ENCODE data around the gene MYADM.
"Not testable (repeated sequence)": the region's sequence is repeated elsewhere in the genome, so short reads cannot be mapped to it uniquely, and the experiment has no call there.

The MYADM gene

GRCh38 chr19:53868892-53869804 is 1.5 kb downstream of the MYADM start:
- no peak for DNase-seq

- not testable (repeated sequence) for DNase-seq
Observed at GRCh38 chr19:53869805-53870484, 2.3 kb downstream of the MYADM start.

- no peak for DNase-seq
Observed at GRCh38 chr19:53870485-53870844, 2.8 kb downstream of the MYADM start.

- DNase-seq, result no peak
Observed at GRCh38 chr19:53871454-53871853, 3.8 kb downstream of the MYADM start.

- DNase-seq, result no peak
Observed at GRCh38 chr19:53872762-53873161, 5.1 kb downstream of the MYADM start.

GRCh38 chr19:53873773-53874605 is 6.3 kb downstream of the MYADM start:
- DNase-seq, result no peak

- DNase-seq, result no peak
Observed at GRCh38 chr19:53874606-53874990, 6.9 kb downstream of the MYADM start.

GRCh38 chr19:53875602-53876325 is 8.1 kb downstream of the MYADM start:
- no peak for DNase-seq

GRCh38 chr19:53876651-53877224 is 9.1 kb downstream of the MYADM start:
- no peak for DNase-seq

- no peak for DNase-seq
Observed at GRCh38 chr19:53877361-53877766, 9.7 kb downstream of the MYADM start.

GRCh38 chr19:53878776-53879139 is 11.1 kb downstream of the MYADM start:
- no peak for DNase-seq

- DNase-seq, result peak; percentile 86
Observed at GRCh38 chr19:53879140-53880081, 11.7 kb downstream of the MYADM start.

- no peak for DNase-seq
Observed at GRCh38 chr19:53880711-53881481, 13.2 kb downstream of the MYADM start.

- peak; percentile 21 for DNase-seq
Observed at GRCh38 chr19:53881482-53882390, 14.1 kb downstream of the MYADM start, which contains the start of gene PRKCG. TSS of gene PRKCG (plus strand) at chr19:53882197. CDS start at chr19:53882495, 298 bp downstream.

- no peak for DNase-seq
Observed at GRCh38 chr19:53882391-53883050, 14.8 kb downstream of the MYADM start.

- DNase-seq, result no peak
Observed at GRCh38 chr19:53883231-53883661, 15.6 kb downstream of the MYADM start.

- DNase-seq, result no peak
Observed at GRCh38 chr19:53883741-53884140, 16.1 kb downstream of the MYADM start.

- DNase-seq, result no peak
Observed at GRCh38 chr19:53884256-53884655, 16.6 kb downstream of the MYADM start.

All from NCI-H1105 treated with DMSO at 0.1 percent for 48 hours (cell line).